SU-DHL-6 (cell line): Measurements from ENCODE around the gene GGACT.

Experiments
- CTCF ChIP-seq: fragments of 200-600 bp; sonication (generic); IDR thresholded peaks from one replicate; pipeline ENCODE4 v1.5.1; 2017; ENCODE audit warnings: antibody characterized with exemption, mild to moderate bottlenecking, low read length, moderate library complexity; ENCODE audit not compliant: insufficient read depth, poor library complexity, severe bottlenecking
- EZH2phosphoT487 ChIP-seq: fragments of 200-600 bp; sonication (generic), shearing (Covaris generic); conservative IDR thresholded peaks from 2 replicates; pipeline ENCODE4 v1.6.1; 2018; ENCODE audit warnings: mild to moderate bottlenecking, antibody characterized with exemption, low read length, moderate library complexity, mixed read lengths

DNA sequence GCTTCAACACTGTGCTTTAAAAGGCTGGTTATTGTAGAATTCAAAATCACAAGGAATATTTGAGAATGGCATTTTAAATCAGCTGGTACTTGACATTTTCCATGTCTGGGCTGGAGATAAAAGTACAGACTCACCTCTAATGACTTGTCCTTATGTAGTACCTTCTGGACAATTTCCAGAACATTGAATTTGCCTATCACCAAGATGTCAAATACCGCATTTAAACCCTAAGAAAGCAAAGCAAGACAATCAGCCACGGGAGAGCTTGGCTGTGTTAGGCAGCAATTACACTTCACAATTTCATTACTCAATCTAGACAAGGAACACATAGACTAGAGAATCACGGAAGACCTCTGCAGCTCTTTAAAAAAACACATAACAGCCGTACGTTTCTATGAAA is 49.2 kb upstream of the GGACT start:
- TF ChIP-seq CTCF (no peak), EZH2phosphoT487 (no peak)
